GM10847 (cell line): ENCODE measurements around the gene SENP3.
A peak's percentile ranks its signal among the peaks of the same experiment; 100 is the strongest.

Experiments
- POLR2A ChIP-seq: IDR thresholded peaks from 2 replicates; pipeline ENCODE4 v1.6.1; 2011; ENCODE audit not compliant: insufficient read length; ENCODE audit errors: extremely low read depth

SENP3 gene

GRCh38 chr17:7606280-7606679 is 44.6 kb downstream of the SENP3 start:
- TF ChIP-seq POLR2A, result no peak

- no peak for TF ChIP-seq POLR2A
Measured at GRCh38 chr17:7610641-7611040, 48.9 kb downstream of the SENP3 start.

- TF ChIP-seq POLR2A, result no peak
Measured at GRCh38 chr17:7611635-7612293, 50.0 kb downstream of the SENP3 start.

DNA sequence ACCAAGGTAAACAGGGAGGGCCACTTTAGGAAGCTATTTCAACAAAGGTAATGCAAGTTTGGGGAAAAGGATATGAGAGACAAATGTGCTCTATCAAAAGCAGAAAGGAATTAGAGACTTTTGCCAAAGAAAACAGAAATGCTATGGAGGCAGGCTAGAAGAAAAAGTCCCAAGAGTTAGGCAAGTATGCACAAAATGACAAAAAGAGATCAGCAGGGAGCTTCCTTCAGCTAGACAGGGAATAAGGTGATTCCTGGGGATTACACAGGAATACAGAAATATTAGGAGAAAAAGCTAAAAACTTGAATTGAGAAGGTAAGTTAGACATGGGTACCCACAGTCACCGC is 50.5 kb downstream of the SENP3 start:
- no peak for TF ChIP-seq POLR2A

DNA sequence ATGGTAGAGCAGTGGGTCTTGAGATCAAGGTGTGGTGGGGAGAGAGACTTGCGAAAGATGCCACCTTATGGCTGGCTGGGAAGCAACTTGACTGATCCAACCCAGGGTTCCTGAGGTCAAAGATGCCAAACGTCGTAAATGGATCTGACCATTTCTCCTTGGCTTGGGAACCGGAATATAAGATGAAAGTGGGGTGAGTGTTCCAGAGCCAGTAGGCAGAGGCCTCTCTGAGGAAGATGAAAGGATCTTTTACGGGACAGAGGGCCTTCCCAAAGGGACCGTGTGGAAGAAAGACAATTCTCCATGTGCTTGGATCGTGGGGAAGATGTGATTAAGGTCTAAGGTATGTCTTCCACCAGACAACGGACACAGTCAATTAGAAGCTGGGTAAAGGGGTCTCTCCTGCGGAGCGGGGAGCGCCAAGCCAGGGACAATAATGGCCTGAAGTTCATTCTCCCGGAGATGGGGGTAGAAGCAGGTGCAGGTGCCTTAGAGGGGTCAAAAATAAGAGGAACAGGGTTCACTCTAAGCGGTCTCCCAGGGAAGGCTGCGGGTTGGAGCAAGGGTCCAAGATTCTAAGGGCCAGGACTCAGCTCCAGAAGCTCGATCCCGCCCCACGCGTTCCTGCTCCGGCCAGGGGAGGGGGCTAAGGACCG is 52.2 kb downstream of the SENP3 start:
- no peak for TF ChIP-seq POLR2A

DNA sequence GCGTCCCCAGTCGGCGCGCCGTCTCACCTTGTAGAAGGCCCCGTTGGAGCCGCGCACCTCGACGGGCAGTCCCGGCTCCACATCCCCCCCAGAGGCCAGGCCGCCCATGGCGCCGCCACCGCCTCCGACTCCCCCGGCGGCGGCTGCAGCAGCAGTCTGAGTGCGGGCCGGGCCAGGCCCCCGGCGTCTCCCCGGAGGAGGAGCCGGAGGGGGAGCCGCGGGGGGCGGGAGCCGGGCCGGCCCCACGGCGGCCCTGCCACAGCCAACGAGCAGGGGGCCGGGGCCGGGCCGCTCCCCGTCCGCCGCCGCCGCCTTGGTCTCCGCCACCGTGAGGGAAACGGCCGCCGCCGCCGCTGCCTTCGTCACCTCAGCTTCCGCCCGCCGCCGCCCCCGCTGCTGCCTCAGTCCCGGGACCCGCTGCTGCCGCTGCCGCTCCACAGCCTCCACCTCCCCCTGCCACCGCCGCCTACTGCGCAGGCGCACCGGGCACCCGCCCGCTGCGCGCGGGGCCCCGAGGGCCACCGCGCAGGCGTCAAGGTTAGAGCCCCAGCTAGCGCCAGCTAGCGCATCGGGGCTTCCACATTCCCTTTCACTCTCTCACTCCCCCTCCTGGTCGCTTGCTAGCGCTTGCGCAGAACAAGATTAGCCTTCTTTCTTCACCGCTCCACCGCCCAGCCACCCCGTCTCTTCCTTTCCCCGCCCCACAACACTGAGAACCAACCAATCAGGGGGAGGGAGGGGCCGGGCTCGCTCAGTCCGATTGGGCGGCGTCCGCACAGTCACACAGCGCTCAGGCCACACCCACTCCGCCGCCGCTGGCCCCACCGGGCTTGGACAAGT is 52.9 kb downstream of the SENP3 start, which contains the start of gene FXR2:
Gene FXR2 (minus strand): TSS at position 473 of the 840 bp plus-strand sequence. CDS start 365 bp downstream, at position 108.
- peak; percentile 52 for TF ChIP-seq POLR2A

- TF ChIP-seq POLR2A, result peak; percentile 8
Measured at GRCh38 chr17:7615265-7615747, 53.6 kb downstream of the SENP3 start.

- TF ChIP-seq POLR2A, result no peak
Measured at GRCh38 chr17:7618608-7619007, 56.9 kb downstream of the SENP3 start.

DNA sequence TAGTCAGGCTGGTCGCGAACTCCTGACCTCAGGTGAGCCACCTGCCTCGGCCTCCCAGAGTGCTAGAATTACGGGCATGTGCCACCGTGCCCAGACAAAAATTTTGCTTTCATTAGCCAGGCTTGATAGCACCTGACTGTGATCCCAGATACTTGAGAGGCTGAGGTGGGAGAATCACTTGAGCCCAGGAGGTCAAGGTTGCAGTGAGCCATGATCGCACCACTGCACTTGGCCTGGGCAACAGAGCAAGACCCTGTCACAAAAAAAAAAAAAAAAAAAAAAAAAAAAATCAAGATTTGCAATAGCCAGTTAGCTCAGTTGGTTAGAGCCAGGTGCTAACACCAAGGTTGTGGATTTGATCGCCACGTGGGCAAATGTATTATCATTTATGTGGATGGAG is 59.1 kb downstream of the SENP3 start:
- no peak for TF ChIP-seq POLR2A
